ENCODE measurements around the gene KRTAP5-7. TPM values are rescaled to one million over a fixed set of nuclear protein-coding genes. Genes with fewer than 3 reads are reported as not detected.
"Not testable (repeated sequence)": the region's sequence is repeated elsewhere in the genome, so short reads cannot be mapped to it uniquely, and the experiment has no call there.

The KRTAP5-7 gene
- total RNA-seq, 3 donors from 2014 or later, result not detected

GRCh38 chr11:71548716-71549151 is 21.7 kb downstream of the KRTAP5-7 start:
- Mint-ChIP-seq H3K36me3 (ENCODE audit: insufficient read depth) (no peaks in the 10 kb centered on the region), H3K4me1 (ENCODE audit: low read depth) (no peaks in the 10 kb centered on the region), H3K4me3 (no peak overlapping the region), H3K9me3 (no peaks in the 10 kb centered on the region), H3K27me3 (ENCODE audit: low read depth) (peaks cover 10% of the 10 kb centered on the region)
- no peak for ATAC-seq
- no peak for DNase-seq

DNA sequence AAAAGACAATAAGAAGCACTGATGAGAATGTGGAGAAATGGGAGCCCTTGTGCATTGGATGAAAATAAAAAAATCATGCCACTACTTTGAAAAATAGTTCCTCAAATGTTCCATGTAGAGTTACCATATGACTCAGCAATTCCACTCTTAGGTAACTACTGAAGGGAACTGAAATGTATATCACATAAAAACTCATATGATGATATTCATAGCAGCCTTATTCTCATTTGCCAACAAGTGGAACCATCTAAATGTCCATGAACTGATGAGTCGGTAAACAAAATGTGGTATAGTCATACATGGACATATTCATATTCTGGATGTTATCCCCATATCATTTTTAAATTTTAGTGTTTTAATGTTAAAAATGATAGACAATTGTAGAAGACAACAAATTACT is 24.6 kb downstream of the KRTAP5-7 start:
- peaks cover 7% of the 10 kb centered on the region for H3K27me3 Mint-ChIP-seq (ENCODE audit: low read depth)
- H3K9me3 Mint-ChIP-seq, result no peaks in the 10 kb centered on the region
- H3K36me3 Mint-ChIP-seq (ENCODE audit: insufficient read depth), result no peaks in the 10 kb centered on the region
- H3K4me1 Mint-ChIP-seq (ENCODE audit: low read depth), result no peaks in the 10 kb centered on the region
- ATAC-seq (no peak), DNase-seq (no peak)
- no peak overlapping the region for H3K4me3 Mint-ChIP-seq

- Mint-ChIP-seq H3K36me3 (ENCODE audit: insufficient read depth) (no peaks in the 10 kb centered on the region), H3K4me1 (ENCODE audit: low read depth) (no peaks in the 10 kb centered on the region), H3K4me3 (no peak overlapping the region), H3K9me3 (no peaks in the 10 kb centered on the region), H3K27me3 (ENCODE audit: low read depth) (peaks cover 10% of the 10 kb centered on the region)
- no peak for ATAC-seq
- DNase-seq, result no peak
These were observed 27.9 kb downstream of the KRTAP5-7 start for GRCh38 chr11:71554996-71555395.

- Mint-ChIP-seq H3K4me3 (no peak overlapping the region), H3K4me1 (ENCODE audit: low read depth) (no peaks in the 10 kb centered on the region), H3K36me3 (ENCODE audit: insufficient read depth) (no peaks in the 10 kb centered on the region), H3K27me3 (ENCODE audit: low read depth) (peaks cover 8% of the 10 kb centered on the region), H3K9me3 (no peaks in the 10 kb centered on the region)
- DNase-seq (no peak), ATAC-seq (no peak)
These were observed 28.4 kb downstream of the KRTAP5-7 start for GRCh38 chr11:71555508-71555907.

- no peaks in the 10 kb centered on the region for H3K9me3 Mint-ChIP-seq
- ATAC-seq, result no peak
- H3K4me1 Mint-ChIP-seq (ENCODE audit: low read depth), result no peaks in the 10 kb centered on the region
- no peak overlapping the region for H3K4me3 Mint-ChIP-seq
- no peaks in the 10 kb centered on the region for H3K36me3 Mint-ChIP-seq (ENCODE audit: insufficient read depth)
- no peak for DNase-seq
- peaks cover 11% of the 10 kb centered on the region for H3K27me3 Mint-ChIP-seq (ENCODE audit: low read depth)
These were observed 29.0 kb downstream of the KRTAP5-7 start for GRCh38 chr11:71556018-71556417.

DNA sequence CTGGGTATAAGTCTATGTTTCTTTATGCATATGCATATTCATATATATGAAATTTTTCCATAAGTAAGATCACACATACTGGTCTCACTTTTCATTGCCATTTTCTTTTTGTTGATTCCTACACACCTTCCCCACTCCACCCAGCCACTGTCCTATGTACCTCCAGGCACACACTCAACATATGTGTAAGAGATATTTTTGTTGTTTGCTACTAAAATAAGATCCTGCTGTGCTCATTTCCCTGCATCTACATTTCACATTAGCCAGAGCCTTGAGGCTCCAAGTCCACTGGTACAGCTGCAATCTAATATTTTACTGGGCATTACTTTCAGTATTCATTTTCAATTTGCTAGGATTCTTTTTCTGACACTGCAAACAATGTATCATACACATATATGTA is 30.2 kb downstream of the KRTAP5-7 start:
- Mint-ChIP-seq H3K4me3 (no peak overlapping the region), H3K9me3 (no peaks in the 10 kb centered on the region), H3K36me3 (ENCODE audit: insufficient read depth) (no peaks in the 10 kb centered on the region), H3K4me1 (ENCODE audit: low read depth) (no peaks in the 10 kb centered on the region), H3K27me3 (ENCODE audit: low read depth) (peaks cover 19% of the 10 kb centered on the region)
- no peak for DNase-seq
- no peak for ATAC-seq

DNA sequence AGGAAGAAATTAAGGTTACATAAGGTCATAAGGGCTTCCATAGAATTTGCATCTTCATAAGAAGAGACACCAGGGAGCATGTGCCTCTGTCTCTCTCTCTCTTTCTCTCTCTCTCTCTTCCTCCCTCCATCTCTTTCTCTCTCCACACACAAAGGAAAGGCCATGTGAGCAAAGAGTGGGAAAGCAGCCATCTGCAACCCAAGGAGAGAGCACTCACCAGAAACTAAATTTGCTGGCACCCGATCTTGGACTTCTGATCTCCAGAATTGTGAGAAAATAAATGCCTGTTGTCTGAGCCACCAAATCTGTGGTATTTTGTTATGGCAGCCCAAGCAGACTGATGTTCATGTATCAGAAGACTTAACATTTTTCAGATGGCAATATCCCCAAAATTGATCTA is 31.9 kb downstream of the KRTAP5-7 start:
- Mint-ChIP-seq H3K36me3 (ENCODE audit: insufficient read depth) (no peaks in the 10 kb centered on the region), H3K27me3 (ENCODE audit: low read depth) (peaks cover 30% of the 10 kb centered on the region), H3K4me1 (ENCODE audit: low read depth) (no peaks in the 10 kb centered on the region), H3K9me3 (no peaks in the 10 kb centered on the region), H3K4me3 (no peak overlapping the region)
- ATAC-seq (no peak), DNase-seq (no peak)

DNA sequence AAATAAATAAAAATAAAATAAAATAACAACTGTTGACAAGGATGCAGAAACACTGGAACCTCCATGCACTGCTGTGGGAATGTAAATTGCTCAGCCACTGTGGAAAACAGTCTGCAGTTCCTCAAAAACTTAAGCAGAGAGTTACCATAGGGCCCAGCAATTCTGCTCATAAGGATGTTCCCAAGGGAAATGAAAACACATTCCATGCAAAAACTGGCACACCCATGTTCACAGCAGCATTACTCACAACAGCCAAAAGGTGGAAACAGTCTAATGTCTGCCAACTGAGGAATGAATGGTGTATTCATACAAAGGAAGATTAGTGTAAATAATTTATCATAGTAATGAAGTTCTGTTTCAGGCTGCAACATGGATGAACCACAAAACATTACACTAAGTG is 35.1 kb downstream of the KRTAP5-7 start:
- ATAC-seq (no peak), DNase-seq (no peak)
- Mint-ChIP-seq H3K27me3 (ENCODE audit: low read depth) (peaks cover 49% of the 10 kb centered on the region), H3K36me3 (ENCODE audit: insufficient read depth) (no peaks in the 10 kb centered on the region), H3K4me1 (ENCODE audit: low read depth) (no peaks in the 10 kb centered on the region), H3K9me3 (no peaks in the 10 kb centered on the region), H3K4me3 (no peak overlapping the region)

DNA sequence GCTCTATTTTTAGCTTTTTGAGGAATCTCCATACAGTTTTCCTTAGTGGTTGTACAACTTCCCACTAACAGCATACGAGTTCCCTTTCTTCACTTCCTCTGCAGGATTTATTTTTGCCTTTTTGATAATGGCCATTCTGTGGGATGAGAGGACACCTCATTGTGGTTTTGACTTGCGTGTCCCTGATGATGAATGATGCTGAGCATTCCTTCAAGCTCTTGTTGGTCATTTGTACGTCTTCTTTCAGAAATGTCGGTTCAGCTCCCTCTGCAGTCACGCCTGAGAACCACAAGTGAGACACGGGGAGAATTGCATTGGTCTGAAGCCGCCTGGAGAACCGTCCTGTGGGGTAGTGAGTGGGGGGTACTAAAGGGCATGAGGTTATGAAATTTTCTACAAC is 36.3 kb downstream of the KRTAP5-7 start:
- peaks cover 46% of the 10 kb centered on the region for H3K27me3 Mint-ChIP-seq (ENCODE audit: low read depth)
- ATAC-seq (no peak), DNase-seq (no peak)
- no peaks in the 10 kb centered on the region for H3K4me1 Mint-ChIP-seq (ENCODE audit: low read depth)
- no peak overlapping the region for H3K4me3 Mint-ChIP-seq
- H3K9me3 Mint-ChIP-seq, result no peaks in the 10 kb centered on the region
- no peaks in the 10 kb centered on the region for H3K36me3 Mint-ChIP-seq (ENCODE audit: insufficient read depth)

GRCh38 chr11:71564430-71564829 is 37.4 kb downstream of the KRTAP5-7 start:
- Mint-ChIP-seq H3K27me3 (ENCODE audit: low read depth) (peaks cover 41% of the 10 kb centered on the region), H3K4me3 (no peak overlapping the region), H3K9me3 (no peaks in the 10 kb centered on the region), H3K36me3 (ENCODE audit: insufficient read depth) (no peaks in the 10 kb centered on the region), H3K4me1 (ENCODE audit: low read depth) (no peaks in the 10 kb centered on the region)
- ATAC-seq (no peak), DNase-seq (no peak)

DNA sequence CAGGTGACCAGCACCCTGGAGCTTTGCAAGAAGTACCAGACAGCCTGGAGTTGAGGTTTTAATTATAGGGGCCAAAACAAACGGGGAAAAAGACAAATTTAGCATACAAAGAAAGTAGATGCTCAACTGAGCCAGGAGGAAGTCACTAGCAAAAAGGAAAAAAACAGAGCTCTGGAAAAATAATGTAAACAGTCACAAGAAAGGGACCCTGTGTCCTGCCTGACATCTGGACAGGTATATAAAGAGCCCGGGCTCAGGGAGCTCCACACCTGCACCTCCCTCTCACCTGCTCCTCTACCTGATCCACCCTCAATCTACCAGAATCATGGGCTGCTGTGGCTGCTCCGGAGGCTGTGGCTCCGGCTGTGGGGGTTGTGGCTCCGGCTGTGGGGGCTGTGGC is 38.2 kb downstream of the KRTAP5-7 start, which contains the start of gene KRTAP5-10:
KRTAP5-10 (plus strand) TSS at position 301 of the 400 bp plus-strand sequence; CDS start at position 326, 25 bp downstream.
- Mint-ChIP-seq H3K4me1 (ENCODE audit: low read depth) (no peaks in the 10 kb centered on the region), H3K4me3 (no peak within 1 kb of the TSS), H3K36me3 (ENCODE audit: insufficient read depth) (no peaks in the 10 kb centered on the region), H3K9me3 (no peaks in the 10 kb centered on the region), H3K27me3 (ENCODE audit: low read depth) (peaks cover 43% of the 10 kb centered on the region)
- ATAC-seq (no peak), DNase-seq (no peak)

- DNase-seq, result no peak
- H3K27me3 Mint-ChIP-seq (ENCODE audit: low read depth), result peaks cover 44% of the 10 kb centered on the region
- H3K4me1 Mint-ChIP-seq (ENCODE audit: low read depth), result no peaks in the 10 kb centered on the region
- no peaks in the 10 kb centered on the region for H3K9me3 Mint-ChIP-seq
- no peak for ATAC-seq
- H3K36me3 Mint-ChIP-seq (ENCODE audit: insufficient read depth), result no peaks in the 10 kb centered on the region
- H3K4me3 Mint-ChIP-seq, result no peak overlapping the region
These were observed 39.1 kb downstream of the KRTAP5-7 start for GRCh38 chr11:71566081-71566620.

DNA sequence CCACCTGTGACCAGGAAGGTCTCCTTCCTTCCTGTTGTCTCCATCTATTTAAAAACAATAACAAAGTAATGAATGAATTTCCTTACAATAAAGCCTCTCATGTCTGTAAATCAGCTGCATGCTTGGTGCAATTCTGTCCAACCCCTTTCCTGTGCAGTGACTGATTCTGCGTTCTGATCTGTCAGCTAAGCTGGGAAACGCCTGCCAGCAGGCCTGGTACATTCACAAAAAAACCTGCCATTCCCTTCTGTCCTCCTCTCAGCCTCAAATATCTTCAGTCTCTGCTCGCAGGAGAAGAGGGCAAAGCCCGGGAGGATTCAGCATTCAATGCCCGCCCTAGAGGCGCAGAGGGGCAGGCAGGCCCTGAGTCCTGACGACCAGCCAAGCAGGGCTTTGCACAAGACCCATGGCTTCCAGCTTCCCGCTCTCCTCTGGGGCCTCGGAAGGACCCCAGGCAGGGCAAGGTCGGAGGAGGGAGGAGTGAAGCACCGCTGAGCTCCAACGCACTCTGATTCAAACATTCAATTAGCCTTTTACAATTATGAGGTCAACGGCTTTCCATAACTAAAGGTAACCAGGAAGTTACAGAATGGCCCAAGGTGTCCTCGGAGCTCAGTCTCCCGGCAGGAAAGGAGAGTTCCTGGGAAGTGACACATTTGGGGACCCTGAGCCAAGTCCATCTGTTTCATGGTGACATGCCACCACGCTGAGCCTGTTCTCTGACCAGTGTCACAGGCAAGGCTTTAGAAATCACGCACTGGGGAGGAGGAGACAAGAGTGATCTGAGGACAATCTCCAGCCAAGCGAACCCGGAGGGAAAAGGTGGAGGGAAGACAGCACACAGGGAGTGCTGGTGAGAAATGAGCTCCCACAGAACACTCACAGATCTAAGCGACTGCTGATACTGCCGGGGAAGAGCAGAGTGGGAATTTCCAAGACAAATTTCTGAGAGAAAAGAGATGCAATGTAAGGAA is 39.8 kb downstream of the KRTAP5-7 start:
- H3K4me1 Mint-ChIP-seq (ENCODE audit: low read depth); H3K36me3 Mint-ChIP-seq (ENCODE audit: insufficient read depth); ATAC-seq; H3K9me3 Mint-ChIP-seq; DNase-seq; H3K4me3 Mint-ChIP-seq: not testable (repeated sequence)
- peaks cover 38% of the 10 kb centered on the region for H3K27me3 Mint-ChIP-seq (ENCODE audit: low read depth)

- H3K4me3 Mint-ChIP-seq; H3K4me1 Mint-ChIP-seq (ENCODE audit: low read depth); ATAC-seq; DNase-seq; H3K36me3 Mint-ChIP-seq (ENCODE audit: insufficient read depth); H3K9me3 Mint-ChIP-seq: not testable (repeated sequence)
- peaks cover 40% of the 10 kb centered on the region for H3K27me3 Mint-ChIP-seq (ENCODE audit: low read depth)
These were observed 40.6 kb downstream of the KRTAP5-7 start for GRCh38 chr11:71567633-71568032.

Measured in activated T-cell treated with anti-CD3 and anti-CD28 coated beads, Interleukin-2, amount 50 U/mL, for 4 hours (primary cell).